Measurements from ENCODE around the gene RGS10.
"Not testable (repeated sequence)": the region's sequence is repeated elsewhere in the genome, so short reads cannot be mapped to it uniquely, and the experiment has no call there.

The RGS10 gene, protein sequence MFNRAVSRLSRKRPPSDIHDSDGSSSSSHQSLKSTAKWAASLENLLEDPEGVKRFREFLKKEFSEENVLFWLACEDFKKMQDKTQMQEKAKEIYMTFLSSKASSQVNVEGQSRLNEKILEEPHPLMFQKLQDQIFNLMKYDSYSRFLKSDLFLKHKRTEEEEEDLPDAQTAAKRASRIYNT

DNA sequence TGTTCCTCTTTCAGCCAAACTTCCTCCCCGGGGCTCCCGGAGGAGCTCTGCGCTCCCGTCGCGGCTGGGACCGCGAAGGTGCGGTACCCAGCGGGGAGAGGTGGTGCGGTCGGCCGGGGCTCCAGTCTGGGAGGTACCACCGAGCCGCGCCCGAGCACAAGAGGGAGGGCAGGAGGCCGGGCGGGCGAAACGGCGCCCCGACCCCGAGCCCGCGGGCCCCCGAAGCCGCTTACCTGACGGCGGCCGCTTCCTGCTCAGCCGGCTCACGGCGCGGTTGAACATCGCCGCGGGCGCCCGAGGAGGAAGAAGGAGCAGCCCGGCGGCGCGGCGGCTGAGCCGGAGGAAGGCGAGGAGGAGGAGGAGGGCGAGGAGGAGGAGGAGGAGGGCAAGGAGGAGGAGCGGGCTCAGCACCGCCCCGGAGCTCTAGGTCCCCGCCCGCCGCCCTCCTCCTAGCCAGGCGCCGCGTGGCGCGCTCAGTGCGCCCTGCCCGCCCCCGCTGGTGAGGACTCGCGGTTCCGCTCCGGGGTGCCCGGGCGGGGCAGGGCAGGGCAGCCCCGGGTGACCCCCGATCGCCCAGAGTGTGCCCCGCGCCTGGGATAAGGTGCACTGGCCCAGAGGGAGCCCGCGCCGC, at the start of gene RGS10:
Gene RGS10, minus strand, starts transcription at position 363 of the 631 bp plus-strand sequence. Its CDS starts 81 bp downstream, at position 282.
- peak within 1 kb of the TSS; percentile 44 for H3K27ac ChIP-seq
- TF ChIP-seq, protein P1, sequence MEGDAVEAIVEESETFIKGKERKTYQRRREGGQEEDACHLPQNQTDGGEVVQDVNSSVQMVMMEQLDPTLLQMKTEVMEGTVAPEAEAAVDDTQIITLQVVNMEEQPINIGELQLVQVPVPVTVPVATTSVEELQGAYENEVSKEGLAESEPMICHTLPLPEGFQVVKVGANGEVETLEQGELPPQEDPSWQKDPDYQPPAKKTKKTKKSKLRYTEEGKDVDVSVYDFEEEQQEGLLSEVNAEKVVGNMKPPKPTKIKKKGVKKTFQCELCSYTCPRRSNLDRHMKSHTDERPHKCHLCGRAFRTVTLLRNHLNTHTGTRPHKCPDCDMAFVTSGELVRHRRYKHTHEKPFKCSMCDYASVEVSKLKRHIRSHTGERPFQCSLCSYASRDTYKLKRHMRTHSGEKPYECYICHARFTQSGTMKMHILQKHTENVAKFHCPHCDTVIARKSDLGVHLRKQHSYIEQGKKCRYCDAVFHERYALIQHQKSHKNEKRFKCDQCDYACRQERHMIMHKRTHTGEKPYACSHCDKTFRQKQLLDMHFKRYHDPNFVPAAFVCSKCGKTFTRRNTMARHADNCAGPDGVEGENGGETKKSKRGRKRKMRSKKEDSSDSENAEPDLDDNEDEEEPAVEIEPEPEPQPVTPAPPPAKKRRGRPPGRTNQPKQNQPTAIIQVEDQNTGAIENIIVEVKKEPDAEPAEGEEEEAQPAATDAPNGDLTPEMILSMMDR (IDR thresholded peaks at IDR 0.05), result no peak
- TF ChIP-seq ZFX (IDR thresholded peaks at IDR 0.05; ENCODE audit: borderline replicate concordance), result no peak

DNA sequence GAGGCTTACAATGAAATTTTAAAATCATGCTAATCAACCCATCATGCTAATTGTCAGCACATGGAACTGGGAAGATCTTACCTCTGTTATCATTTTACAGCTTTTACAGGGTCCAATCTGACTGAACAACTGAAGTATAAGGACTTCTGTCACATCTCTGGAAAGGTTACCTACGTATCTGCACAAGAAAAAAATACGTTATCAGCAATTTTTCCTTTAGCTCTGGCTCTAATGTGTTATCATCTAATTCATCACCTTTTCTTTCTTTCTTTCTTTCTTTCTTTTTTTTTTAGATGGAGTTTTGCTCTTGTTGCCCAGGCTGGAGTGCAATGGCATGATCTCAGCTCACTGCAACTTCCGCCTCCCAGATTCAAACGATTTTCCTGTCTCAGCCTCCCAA, 45.6 kb upstream of the RGS10 start:
- TF ChIP-seq, protein P1 (IDR thresholded peaks at IDR 0.05), result no peak
- TF ChIP-seq ZFX (IDR thresholded peaks at IDR 0.05; ENCODE audit: borderline replicate concordance), result no peak
- H3K27ac ChIP-seq, result no peak overlapping the region

DNA sequence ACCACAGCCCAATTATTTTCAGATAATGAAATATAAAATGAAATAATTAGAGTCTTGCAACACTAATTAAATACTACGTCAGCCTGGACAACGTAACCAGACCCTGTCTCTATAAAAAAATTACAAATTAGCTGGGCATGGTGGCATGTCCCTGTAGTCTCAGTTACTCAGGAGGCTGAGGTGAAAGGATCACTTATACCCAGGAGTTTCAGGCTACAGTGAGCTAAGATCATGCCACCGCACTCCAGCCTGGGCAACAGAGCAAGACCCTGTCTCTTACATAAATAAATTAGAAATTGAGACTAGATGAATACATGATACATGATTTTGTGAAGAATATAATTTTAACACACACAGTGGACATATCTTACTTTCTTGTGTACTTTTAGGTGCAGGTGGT, 35.8 kb upstream of the RGS10 start:
- TF ChIP-seq ZFX (IDR thresholded peaks at IDR 0.05; ENCODE audit: borderline replicate concordance), result no peak
- TF ChIP-seq, protein P1 (IDR thresholded peaks at IDR 0.05), result no peak
- no peak overlapping the region for H3K27ac ChIP-seq

DNA sequence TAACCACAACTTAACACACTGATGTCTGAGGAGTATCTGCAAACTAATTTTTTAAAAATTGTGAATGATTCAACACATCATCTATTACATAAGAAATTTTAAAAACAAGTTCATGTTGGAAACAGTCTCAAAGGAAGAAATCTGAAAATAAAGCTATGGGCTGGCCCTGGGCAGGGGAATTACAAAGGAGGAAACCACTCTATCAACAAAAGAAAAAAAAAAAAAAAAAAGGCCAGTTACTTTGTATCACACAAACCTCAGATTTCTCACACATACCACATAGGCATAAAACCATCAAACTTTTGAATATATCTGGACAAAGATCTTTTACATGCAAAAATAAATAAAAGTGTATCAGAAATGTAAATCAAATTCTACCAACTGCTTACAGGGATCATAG, 33.5 kb upstream of the RGS10 start:
- TF ChIP-seq, protein P1 (IDR thresholded peaks at IDR 0.05), result no peak
- no peak for TF ChIP-seq ZFX (IDR thresholded peaks at IDR 0.05; ENCODE audit: borderline replicate concordance)
- H3K27ac ChIP-seq, result peak overlapping the region; percentile 36; the same call in 1 of the 2 replicates

DNA sequence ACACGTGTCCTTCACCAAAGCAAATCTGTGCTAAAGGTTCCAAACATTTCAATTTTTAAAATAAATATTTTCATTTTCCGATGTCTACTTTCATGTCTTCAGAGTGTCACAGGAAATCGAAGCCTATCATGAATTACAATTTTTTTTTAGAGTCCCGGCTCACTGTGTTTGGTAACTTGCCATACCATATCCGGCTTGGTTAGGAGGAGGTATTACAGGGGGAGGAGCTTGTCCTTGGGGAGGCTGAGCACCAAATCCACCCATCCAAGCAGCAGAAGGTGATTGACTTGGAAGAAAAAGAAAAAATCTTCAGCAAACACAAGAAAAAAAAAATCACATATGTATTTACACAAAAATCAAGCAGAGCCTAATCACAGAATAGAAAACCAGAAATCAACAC, 33.0 kb upstream of the RGS10 start:
- TF ChIP-seq, protein P1 (IDR thresholded peaks at IDR 0.05), result no peak
- no peak for TF ChIP-seq ZFX (IDR thresholded peaks at IDR 0.05; ENCODE audit: borderline replicate concordance)
- H3K27ac ChIP-seq, result peak overlapping the region; percentile 36; the same call in 1 of the 2 replicates

DNA sequence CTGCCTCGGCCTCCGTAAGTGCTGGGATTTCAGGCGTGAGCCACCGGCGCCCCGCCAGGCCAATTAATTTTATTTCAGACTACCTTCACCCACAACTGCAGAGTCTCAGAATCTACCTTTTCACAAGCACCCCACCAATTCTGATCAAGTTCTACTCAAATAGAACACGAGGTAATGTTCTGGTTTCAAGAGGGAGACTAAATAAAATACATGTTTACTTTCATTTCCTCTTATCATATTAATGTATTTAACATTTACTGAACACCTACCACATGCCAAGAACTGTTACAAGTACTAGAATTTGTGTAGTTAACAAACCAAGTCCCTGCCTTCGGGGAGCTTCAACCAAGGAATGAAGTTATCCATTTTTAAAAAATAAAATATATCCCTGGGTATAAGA, 25.5 kb upstream of the RGS10 start:
- TF ChIP-seq ZFX (IDR thresholded peaks at IDR 0.05; ENCODE audit: borderline replicate concordance), result no peak
- TF ChIP-seq, protein P1 (IDR thresholded peaks at IDR 0.05), result no peak
- H3K27ac ChIP-seq, result no peak overlapping the region

DNA sequence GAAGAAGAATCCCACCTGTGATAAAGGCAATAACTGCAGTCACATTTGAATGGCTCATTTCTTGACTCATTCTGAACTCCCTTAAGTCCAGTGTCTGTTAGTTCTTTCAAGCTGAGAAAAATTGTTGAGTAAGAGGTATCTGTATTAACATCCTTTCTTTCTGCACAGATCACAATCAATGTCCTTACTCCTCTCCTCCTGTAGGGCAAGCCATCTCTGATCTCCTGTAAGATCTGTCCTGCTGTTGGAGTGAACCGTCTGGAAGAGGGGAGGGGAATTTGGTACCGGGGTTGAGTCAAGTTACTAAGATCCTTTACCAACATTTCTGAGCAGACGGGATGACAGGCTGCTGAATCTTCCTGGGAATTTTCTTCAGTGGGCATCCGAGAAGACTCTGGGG, 19.6 kb upstream of the RGS10 start:
- TF ChIP-seq, protein P1 (IDR thresholded peaks at IDR 0.05), result no peak
- TF ChIP-seq ZFX (IDR thresholded peaks at IDR 0.05; ENCODE audit: borderline replicate concordance), result no peak
- no peak overlapping the region for H3K27ac ChIP-seq

DNA sequence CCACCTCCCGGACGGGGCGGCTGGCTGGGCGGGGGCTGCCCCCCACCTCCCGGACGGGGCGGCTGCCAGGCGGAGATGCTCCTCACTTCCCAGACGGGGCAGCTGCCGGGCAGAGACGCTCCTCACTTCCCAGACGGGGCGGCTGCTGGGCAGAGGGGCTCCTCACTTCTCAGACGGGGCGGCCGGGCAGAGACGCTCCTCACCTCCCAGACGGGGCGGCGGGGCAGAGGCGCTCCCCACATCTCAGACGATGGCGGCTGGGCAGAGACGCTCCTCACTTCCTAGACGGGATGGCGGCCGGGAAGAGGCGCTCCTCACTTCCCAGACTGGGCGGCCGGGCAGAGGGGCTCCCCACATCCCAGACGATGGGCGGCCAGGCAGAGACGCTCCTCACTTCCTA, 17.0 kb upstream of the RGS10 start:
- H3K27ac ChIP-seq, result not testable (repeated sequence)

DNA sequence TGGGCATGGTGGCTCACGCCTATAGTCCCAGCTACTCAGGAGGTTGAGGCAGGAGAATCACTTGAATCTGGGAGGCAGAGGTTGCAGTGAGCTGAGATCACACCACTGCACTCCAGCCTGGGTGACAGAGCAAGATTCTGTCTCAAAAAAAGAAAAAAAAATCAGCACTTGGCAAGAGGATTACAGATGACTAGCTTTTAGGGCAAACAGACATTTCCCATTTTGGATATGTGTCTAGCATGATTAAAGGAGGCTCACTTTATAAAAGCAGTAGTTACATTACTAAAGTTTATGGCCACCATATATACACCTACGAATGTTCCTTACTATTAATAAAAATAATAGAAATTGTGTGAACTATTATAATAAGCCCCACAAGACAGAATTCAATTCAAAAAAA, 13.6 kb upstream of the RGS10 start:
- H3K27ac ChIP-seq, result not testable (repeated sequence)
